ENCODE measurements around the gene GADD45GIP1.
"Not testable (repeated sequence)": the region's sequence is repeated elsewhere in the genome, so short reads cannot be mapped to it uniquely, and the experiment has no call there.

The GADD45GIP1 gene

DNA sequence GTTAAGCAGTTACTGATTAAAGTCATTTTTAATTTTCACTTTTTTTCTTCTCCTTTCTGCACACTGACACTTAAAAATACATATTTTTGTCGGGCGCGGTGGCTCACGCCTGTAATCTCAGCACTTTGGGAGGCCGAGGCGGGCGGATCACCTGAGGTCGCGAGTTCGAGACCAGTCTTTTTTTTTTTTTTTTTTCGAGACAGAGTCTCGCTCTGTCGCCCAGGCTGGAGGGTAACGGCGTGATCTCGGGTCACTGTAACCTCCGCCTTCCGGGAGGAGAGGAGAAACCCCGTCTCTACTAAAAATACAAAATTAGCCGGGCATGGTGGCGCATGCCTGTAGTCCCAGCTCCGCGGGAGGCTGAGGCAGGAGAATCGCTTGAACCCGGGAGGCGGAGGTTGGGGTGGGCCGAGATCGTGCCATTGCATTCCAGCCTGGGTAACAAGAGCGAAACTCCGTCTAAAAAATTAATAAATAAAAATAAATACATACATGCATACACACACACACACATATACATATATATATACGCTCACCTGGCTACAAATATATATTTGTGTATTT, 448 bp upstream of the GADD45GIP1 start:
- not testable (repeated sequence) for DNase-seq (ENCODE audit: low spot score)

- no peak for DNase-seq (ENCODE audit: low spot score)
Observed at GRCh38 chr19:12955996-12956395, 1.0 kb downstream of the GADD45GIP1 start.

- DNase-seq (ENCODE audit: low spot score), result not testable (repeated sequence)
Observed at GRCh38 chr19:12955575-12955974, 1.4 kb downstream of the GADD45GIP1 start.

DNA sequence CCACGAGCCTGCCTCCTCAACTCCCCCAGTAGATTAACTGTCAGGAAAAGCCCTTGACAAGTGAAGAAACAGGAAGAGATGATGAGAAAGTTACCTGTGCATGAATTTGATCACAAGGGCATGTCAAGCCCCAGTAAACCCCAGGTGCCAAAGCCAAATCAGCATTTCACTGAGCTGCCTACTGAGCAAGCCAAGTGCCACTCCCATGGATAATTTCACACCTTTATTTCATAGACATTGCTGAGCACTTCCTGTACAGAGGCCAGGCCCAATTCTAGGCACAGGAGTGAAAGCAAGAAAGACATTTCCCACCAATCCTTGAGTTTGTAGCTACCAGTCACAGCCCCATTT, 2.4 kb downstream of the GADD45GIP1 start:
- DNase-seq (ENCODE audit: low spot score), result no peak

DNA sequence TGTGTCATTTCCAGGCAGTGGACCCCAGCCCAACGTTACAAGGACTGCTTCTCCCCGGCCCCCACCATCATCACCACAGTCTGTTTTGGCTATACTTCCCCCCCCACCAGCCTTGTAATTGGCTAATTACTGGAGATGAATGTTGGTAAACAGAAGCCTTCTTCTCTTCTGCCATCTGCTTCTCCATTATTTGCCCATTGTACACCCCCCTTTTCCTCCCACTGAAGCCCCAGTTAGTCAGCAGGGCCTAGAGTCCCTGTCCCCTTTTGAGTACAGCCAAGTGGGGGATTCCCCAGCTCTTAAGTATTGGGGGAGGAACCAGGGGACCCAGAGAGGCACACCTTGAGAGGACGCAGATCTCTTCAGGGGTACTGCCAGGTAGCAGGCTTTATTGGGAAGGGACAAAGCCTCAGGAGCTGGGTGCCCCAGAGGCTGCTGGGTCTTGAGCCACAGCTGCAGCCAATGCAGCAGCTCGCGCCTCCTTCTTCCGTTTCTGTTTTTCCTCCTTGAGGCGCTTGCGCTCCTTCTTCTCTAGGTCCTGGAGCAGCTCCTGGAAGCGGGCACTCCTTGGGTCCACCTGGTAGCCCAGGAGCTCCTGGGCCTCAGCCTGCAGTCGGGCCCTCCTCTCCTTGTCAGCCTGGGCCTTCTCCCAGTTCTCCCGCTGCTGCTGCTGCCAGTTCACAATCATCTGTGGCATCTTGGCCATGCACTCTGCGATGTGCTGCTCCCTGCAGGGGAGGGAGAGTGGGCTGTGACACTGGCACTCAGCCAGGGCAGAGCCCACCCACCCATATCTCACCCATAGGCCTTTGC, 3.0 kb downstream of the GADD45GIP1 start:
- DNase-seq (ENCODE audit: low spot score), result no peak

DNA sequence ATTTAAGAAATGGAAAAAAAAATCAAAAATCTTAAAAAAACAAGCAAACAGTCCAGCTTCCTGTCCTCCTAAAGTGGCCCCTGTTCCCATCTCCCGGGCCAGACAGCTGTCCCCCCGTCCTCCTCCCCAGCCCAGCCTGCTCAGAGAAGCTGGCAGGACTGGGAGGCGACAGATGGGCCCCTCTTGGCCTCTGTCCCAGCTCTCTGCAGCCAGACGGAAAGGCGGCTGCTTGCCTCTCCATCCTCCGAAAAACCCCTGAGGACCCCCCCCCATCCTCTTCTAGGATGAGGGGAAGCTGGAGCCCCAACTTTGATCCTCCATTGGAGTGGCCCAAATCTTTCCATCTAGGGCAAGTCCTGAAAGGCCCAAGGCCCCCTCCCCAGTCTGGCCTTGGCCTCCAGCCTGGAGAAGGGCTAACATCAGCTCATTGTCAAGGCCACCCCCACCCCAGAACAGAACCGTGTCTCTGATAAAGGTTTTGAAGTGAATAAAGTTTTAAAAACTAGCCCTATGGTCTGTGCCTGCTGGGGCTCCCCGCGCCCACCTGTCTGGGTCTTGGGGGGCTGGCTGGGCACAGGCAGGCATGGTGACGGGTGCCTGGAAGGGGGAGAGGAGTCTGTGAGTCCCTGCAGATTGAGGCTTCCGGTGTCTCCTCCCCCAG, 3.8 kb downstream of the GADD45GIP1 start:
- DNase-seq (ENCODE audit: low spot score), result peak; percentile 81

GRCh38 chr19:12952488-12953137, 4.4 kb downstream of the GADD45GIP1 start:
- no peak for DNase-seq (ENCODE audit: low spot score)

DNA sequence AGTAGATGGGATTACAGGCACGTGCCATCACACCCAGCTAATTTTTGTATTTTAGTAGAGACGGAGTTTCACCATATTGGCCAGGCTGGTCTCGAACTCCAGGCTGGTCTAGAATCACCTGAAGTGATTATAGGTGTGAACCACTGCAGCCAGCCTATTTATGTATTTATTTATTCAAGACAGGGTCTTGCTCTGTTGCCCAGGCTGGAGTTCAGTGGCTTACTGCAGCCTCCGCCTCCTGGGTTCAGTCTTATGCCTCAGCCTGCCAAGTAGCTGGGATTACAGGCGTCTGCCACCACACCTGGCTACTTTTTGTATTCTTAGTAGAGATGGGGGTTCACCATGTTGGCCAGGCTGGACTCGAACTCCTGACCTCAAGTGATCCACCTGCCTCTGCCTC, 5.0 kb downstream of the GADD45GIP1 start:
- DNase-seq (ENCODE audit: low spot score), result not testable (repeated sequence)

- no peak for DNase-seq (ENCODE audit: low spot score)
Observed at GRCh38 chr19:12949363-12950283, 7.4 kb downstream of the GADD45GIP1 start.

GRCh38 chr19:12948612-12949362, 8.2 kb downstream of the GADD45GIP1 start:
- DNase-seq (ENCODE audit: low spot score), result no peak

DNA sequence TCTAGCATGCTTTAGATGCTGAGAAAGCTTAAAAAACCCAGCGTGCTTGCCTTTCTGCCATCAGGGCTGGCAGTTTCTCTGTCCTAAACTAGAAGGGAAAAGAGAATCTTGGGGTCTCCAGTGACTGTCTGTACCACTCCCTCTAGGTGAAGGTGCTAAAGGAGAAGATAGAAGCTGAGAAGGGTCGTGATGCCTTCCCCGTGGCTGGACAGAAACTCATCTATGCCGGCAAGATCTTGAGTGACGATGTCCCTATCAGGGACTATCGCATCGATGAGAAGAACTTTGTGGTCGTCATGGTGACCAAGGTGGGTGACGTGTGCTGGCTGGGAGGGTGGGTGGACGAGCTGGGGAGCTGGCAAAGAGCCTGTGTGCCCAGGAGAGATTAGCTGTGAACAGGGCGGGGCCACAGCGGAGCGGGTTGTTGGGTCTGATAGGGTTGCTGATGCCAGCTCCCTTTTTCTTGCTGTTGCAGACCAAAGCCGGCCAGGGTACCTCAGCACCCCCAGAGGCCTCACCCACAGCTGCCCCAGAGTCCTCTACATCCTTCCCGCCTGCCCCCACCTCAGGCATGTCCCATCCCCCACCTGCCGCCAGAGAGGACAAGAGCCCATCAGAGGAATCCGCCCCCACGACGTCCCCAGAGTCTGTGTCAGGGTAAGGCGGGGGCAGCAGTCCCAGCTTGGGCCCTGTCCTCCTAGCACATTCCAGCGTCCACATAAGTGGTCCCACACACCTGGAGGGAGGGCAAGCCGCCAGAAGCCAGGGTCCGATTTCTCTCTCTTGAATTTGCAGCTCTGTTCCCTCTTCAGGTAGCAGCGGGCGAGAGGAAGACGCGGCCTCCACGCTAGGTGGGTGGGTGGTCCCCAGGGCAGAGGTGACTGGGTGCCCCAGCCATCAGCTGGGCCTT, 9.1 kb downstream of the GADD45GIP1 start:
- no peak for DNase-seq (ENCODE audit: low spot score)

DNA sequence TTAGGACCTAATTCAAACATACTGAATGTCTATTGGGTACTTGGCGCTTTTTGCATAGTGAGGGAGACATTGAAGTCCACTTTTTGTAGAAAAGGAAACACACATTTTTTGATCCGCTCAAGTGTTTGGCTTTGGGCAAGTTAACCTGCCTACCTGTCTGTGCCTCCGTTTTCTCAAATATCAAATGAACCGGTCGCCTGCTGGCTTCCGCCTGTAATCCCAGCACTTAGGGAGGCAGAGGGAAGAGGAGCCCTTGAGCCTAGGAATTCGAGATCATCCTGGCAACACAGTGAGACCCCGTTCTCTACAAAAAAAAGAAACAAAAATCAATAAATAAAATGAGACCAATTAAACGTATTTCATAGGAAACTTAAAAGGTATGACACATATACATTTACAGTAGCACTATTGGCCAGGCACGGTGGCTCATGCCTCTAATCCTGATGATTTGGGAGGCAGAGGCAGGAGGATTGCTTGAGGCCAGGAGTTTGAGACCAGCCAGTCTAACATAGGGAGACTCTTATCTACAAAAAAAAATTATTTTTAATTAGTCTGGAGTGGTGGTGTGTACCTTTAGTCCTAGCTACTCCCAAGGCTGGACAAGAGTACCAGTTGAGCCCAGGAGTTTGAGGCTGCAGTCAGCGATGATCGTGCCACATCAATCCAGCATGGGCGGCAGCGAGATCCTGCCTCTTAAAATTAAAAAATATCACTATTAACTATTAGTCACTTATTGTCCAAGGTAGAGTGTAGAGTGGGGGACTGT, 10.1 kb downstream of the GADD45GIP1 start:
- DNase-seq (ENCODE audit: low spot score), result no peak

DNA sequence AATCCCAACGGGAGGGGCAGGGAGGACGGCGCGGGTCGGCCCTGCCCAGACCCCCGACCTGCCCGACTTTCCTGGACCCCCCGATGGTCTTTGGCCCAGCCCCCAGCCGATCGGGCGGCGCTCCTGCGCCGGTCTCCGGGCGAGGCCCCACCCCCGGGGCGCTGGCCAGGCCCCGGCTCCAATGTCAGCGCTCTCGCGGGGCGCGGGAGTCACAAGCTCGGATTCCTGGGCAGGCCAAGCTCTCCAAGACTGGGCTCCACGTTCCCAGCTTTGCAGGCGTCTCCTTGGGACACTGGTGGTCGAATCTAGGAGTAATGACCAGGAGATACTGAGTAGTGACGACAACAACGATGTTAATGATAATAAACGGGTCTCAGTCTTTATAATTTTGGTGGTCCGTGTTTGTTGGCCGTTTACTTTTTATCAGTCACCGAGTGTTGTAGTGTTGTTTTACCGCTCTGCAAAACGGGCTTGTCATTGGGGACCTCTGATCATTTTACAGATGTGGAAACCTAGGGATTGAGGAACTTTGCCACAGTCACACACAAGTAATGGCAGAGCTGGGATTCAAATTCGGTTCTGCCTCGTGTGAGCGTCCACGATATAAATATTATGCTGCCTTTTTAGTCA, 10.8 kb downstream of the GADD45GIP1 start:
- DNase-seq (ENCODE audit: low spot score), result no peak

DNA sequence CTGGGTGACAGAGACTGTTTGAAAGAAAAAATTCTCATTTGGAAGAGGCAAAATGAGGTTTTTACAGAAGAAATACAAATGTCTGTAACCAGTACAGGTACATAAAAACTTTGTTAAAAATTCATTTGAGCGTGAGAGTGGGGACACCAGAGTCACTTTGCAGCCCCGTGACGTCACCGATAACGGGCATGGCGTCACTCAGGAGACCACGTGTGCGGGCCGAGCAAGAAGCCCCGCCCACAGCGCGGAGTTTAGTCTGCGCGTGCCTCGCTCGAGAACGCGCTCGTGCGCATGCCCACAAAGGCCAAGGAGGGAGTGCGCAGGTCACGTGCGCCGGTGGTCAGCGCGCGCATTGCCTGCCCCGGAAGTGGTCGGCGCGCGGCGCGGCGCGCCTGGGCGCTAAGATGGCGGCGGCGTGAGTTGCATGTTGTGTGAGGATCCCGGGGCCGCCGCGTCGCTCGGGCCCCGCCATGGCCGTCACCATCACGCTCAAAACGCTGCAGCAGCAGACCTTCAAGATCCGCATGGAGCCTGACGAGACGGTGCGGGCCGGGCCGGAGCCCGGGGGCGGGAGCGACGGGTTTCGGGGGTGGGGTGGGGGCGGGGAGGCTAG, 11.4 kb downstream of the GADD45GIP1 start, which contains the start of gene RAD23A:
TSS of gene RAD23A (plus strand) at position 384 of the 613 bp plus-strand sequence. CDS start at position 471, 87 bp downstream.
- peak; percentile 87 for DNase-seq (ENCODE audit: low spot score)

DNA sequence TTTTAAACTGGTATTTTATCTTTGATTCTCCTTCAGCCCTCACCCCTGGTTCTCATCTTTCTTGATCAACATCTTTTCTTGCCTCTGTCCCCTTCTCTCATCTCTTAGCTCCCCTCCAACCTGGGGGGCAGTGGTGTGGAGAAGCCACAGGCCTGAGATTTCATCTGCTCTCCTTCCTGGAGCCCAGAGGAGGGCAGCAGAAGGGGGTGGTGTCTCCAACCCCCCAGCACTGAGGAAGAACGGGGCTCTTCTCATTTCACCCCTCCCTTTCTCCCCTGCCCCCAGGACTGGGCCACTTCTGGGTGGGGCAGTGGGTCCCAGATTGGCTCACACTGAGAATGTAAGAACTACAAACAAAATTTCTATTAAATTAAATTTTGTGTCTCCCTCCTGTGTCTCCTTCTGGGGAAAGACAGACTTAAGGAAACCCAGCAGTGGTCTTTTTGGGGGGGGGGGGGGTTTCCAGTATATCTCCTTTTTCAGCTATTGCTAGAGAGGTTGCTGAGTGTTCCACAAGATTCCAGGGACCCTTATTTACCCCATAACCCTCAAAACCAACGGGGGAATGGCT, 12.8 kb downstream of the GADD45GIP1 start:
- no peak for DNase-seq (ENCODE audit: low spot score)

- no peak for DNase-seq (ENCODE audit: low spot score)
Observed at GRCh38 chr19:12943437-12944044, 13.5 kb downstream of the GADD45GIP1 start.

GRCh38 chr19:12940897-12941296, 16.1 kb downstream of the GADD45GIP1 start:
- DNase-seq (ENCODE audit: low spot score), result no peak

Data from globus pallidus (tissue), 1 donor.